ENCODE measurements around the gene ADIPOR1.
A peak's percentile ranks its signal among the peaks of the same experiment; 100 is the strongest.
"Not testable (repeated sequence)": the region's sequence is repeated elsewhere in the genome, so short reads cannot be mapped to it uniquely, and the experiment has no call there.

The ADIPOR1 gene

DNA sequence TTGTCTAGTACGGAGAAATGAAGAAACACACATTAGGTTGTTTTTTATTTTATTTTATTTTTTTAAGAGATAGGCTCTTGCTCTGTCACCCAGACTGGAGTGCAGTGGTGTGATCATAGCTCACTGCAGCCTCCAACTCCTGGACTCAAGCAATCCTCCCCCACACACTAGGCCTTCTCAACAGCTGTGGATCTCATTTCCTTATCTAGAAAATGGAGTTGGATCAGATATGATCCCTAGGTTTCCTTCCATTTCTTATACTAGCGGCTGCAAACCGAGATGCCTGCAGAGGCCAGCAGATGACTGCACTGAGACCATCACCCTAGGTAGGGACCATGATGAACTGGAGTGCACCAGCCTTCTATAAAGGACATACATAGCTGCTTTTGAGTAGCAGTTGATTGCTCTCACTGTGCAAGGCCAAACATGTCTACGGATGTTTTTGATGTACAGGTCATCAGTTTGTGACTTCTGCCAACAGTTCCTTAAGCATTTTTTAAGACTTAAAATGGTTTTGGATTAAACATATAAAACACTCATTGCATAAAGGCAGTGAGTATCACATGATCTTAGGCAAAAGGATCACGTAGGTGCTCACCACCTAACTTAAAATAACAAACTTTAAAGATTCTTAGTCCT is 19.7 kb downstream of the ADIPOR1 start:
- no peak for DNase-seq (ENCODE audit: low spot score)

DNA sequence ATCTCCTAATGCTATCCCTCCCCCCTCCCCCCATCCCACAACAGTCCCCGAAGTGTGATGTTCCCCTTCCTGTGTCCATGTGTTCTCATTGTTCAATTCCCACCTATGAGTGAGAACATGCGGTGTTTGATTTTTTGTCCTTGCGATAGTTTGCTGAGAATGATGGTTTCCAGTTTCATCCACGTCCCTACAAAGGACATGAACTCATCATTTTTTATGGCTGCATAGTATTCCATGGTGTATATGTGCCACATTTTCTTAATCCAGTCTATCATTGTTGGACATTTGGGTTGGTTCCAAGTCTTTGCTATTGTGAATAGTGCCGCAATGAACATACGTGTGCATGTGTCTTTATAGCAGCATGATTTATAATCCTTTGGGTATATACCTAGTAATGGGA is 21.7 kb downstream of the ADIPOR1 start:
- not testable (repeated sequence) for DNase-seq (ENCODE audit: low spot score)

DNA sequence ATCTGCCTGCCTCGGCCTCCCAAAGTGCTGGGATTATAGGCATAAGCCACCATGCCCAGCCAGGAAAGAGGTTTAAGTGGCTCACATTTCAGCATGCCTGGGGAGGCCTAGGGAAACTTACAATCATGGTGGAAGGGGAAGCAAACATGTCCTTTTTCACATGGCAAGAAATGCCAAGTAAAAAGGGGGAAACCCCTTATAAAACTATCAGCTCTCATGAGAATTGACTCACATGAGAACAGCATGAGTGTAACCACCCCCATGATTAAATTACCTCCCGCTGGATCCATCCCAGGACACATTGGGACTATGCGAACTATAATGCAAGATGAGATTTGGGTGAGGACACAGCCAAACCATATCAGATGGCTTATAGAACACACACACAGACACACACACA is 22.3 kb downstream of the ADIPOR1 start:
- no peak for DNase-seq (ENCODE audit: low spot score)

DNA sequence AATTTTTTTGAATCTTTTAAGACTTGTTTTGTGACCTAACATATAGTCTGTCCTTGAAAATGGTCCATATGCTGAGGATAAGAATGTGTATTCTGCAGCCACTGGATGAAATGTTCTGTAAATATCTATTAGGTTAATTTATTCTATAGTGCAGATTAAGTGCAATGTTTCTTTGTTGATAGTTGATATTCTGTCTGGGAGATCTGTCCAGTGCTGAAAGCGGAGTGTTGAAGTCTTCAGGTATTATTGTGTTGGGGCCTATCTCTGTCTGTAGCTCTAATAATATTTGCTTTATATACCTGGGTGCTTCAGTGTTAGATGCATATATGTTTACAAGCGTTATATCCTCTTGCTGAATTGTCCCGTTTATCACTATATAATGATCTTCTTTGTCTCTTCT is 23.4 kb downstream of the ADIPOR1 start:
- DNase-seq (ENCODE audit: low spot score) = no peak

DNA sequence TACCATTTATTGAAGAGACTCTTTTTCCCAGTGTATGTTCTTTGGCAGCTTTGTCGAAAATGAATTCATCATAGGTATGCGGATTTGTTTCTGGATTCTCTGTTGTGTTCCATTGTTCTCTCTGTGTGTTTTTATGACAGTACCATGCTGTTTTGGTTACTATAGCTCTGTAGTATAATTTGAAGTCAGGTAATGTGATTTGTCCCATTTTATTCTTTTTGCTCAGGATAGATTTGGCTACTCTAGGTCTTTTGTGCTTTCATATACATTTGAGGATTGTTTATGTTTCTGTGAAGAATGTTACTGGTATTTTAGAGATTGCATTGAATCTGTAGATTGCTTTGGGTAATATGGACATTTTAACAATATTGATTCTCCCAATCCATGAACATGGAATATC is 25.6 kb downstream of the ADIPOR1 start:
- no peak for DNase-seq (ENCODE audit: low spot score)

DNA sequence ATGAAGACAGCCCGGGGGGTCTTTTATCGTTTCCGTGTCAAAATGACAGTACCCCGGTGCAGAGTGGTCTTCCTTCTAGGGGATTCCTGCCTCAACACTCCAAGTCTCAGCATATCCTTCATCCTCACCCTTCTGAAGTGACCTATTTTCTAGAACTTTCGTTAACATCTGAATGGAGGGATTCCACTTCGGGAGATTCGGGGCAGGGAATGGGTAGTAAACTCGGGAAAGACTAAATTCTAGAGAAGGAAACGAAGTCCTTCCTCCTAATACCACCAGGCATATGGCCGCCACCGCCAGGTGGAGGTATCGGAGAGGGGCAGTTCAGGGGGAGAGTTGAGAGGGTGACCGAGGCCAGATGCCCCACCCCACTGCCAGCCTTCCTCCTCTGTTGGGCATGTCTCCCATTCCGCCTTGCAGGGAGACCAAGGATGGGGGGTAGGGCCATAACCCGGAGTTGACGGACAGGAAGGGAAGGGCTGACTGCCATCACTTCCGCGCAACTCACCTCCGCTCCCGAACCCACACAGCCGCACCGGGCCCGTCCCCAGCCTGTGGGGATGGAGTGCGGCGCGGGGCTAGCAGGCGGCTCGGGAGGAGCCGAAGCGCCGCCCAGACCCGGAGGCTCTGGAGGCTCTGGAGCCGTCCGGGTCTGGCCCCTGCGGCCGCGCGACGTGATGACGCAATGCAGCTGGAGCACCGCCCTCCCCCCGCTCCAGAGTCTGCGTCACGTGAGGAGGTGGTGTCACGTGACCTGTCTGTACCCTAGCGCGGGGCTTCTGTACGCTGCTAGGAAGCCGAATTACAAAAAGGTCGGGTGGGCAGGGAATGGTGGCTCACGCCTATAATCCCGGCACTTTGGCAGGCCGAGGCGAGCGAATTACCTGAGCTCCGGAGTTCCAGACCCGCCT is 31.3 kb downstream of the ADIPOR1 start, which contains the start of gene KLHL12:
KLHL12 (minus strand) TSS at position 654 of the 911 bp plus-strand sequence. CDS start 2,072 bp downstream, outside the sequence.
- peak; percentile 98 for DNase-seq (ENCODE audit: low spot score)

DNA sequence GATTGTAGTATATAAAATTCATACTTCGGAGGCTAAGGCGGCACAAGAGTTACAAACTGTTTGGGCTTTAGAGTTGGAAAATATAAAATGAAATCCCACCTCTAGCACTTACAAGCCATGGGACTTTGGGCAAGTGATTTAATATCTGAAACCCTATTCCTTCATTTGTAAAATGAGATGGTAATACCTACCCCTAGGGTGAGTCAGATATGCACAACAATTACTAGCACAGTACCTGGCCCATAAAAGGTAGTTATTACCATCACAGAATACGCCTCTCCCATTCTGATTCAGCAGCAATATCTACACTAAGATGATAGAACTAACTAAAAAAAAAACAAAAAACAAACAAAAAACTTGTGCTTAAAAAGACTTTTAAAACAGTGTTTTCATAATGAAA is 34.6 kb downstream of the ADIPOR1 start:
- no peak for DNase-seq (ENCODE audit: low spot score)

DNA sequence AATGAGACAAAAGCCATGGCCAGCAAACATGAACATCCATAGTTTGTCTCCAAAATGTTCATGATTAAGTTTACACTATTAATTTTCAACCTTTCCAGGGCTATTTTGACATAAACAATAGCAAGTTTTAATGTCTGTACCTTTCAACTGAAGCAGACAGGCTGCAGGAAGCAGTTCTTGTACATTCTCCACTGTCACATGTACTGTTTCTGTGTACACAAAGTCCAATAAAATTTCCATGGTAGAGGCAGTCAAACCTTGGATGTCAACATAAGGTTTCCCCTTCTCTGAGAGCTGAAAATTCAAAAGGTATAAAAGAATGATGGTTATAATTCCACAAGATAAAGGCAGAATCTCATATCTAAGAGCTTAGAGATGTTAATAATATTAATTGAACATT is 38.5 kb downstream of the ADIPOR1 start:
- no peak for DNase-seq (ENCODE audit: low spot score)

DNA sequence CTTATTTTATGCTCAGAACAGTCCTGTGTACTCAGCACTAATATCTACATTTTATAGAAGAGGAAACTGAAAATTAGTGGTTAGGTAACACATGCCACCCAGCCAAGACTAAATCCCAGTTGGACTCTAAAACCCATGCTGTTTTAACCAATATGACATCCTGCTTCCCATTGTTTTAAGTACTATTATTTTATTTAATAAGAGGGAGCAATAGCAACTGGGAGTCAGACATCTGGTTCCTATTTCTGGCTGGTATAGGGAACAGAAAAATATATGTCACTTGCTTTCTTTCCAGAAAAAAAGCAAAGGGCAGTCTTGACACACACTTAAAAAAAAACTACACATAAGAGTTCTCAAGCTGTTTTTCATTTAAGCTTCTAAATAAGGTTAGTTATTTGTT is 43.0 kb downstream of the ADIPOR1 start:
- DNase-seq (ENCODE audit: low spot score) = no peak

DNA sequence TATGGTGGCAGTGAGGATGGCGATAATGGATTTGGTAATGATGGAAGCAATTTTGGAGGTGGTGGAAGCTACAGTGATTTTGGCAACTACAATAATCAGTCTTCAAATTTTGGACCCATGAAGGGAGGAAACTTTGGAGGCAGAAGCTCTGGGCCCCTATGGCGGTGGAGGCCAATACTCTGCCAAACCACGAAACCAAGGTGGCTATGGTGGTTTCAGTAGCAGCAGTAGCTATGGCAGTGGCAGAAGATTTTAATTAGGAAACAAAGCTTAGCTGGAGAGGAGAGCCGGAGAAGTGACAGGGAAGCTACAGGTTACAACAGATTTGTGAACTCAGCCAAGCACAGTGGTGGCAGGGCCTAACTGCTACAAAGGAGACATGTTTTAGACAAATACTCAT is 45.6 kb downstream of the ADIPOR1 start:
- not testable (repeated sequence) for DNase-seq (ENCODE audit: low spot score)

DNA sequence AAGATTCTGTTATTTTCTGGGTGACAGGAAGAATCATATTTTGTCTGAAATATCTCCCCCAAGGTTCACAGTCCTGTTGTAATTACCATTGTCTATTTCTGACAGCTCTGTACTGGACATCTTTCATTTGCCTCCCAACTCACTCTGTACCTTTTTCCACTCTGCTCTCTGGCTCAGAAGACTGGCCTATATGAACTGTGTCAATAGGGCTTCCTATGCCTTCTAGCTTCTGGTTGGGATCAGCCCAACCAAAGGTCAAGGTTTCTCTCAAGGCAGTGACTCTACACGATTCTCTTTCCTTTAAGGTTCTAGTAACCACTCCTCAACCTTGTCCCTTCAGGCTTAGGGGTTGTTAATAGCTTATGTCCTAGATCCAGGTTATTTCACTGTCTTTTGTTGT is 48.6 kb downstream of the ADIPOR1 start:
- DNase-seq (ENCODE audit: low spot score) = no peak

DNA sequence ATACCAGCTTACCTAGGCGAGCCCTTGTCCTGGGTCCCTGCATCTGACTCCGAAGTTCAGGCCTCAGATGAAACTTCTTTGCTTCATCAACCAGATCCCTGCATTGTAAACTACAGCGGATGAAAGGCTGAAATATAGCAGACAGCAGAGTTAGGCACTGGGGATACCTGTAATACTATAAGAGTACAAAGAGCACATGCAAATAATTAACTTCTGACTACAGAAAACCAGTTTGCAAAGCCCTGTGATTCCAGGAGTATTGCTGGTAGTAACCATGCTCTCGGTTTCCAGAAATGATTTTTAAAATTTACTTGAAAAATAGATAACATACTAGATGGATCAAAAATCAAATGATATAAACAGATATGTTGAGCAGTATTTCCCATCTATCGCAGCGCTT is 49.1 kb downstream of the ADIPOR1 start:
- DNase-seq (ENCODE audit: low spot score) = no peak

DNA sequence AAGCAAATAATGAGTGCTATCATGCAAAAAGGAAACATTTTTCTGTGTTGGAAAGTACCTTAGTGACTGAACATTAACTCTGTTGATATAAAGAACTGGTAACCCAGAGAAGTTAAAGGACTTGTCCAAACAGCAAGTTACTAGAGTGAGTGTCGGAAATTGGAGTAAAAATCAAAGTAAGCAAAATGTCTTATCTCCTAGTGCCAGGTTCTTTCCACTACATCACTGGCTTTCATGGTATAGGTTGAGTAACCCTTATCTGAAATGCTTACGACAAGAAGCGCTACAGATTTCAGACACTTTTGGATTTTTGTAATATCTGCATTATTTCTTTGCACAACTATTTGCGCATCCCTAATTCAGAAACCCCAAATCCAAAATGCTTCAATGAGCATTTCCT is 52.8 kb downstream of the ADIPOR1 start:
- DNase-seq (ENCODE audit: low spot score) = no peak

DNA sequence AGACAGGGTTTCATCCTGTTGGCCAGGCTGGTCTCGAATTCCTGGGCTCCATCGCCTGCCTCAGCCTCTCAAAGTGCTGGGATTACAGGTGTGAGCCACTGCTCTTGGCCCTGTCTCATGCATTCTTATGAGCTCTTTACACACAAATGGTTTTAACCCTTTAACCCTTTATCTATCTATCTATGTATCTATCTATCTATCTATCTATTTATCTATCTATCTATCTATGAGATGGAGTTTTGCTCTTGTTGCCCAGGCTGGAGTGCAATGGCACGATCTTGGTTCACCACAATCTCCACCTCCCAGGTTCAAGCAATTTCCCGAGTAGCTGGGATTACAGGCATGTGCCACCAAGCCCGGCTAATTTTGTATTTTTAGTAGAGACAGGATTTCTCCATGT is 54.3 kb downstream of the ADIPOR1 start:
- DNase-seq (ENCODE audit: low spot score) = not testable (repeated sequence)

DNA sequence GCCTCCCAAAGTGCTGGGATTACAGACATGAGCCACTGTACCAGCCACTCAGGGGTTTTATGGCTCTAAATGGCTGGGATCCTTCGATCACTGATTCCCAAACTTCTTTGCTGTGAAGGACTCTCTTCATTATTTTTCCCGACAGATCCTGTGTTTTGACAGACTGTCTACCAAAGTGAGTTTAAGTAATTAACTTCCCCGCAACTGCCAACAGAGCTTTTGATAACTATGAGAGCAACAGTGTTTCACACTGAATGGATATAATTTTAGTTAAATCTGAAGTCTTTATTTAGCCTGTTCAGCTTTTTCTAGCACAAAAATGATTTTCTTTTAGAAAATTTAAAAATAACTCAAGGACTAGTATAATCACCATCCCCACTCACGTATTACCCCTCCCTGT is 56.6 kb downstream of the ADIPOR1 start:
- DNase-seq (ENCODE audit: low spot score) = no peak

DNA sequence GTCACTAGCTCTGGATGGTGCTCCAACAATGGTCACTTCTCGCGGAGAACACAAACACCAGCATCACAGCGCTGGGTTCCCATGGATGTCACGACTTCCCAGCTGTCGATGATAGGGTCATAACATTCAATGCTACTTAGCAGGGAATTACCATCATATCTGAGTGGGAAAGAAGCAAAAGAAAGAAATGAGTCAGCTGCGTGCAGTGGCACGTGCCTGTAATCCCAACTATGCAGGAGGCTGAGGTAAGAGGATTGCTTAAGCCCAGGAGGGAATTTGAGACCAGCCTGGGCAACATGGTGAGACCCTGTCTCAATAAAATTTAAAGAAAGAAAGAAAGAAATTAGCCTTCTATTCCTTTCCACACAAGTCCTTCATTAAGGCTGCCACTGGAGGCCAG is 65.6 kb downstream of the ADIPOR1 start:
- DNase-seq (ENCODE audit: low spot score) = no peak

All from hematopoietic multipotent progenitor cell treated with erythropoietin and hydrocortisone succinate and interleukin-3 and kit ligand, for 17 days (in vitro differentiated cells).